Esophagus muscularis mucosa (tissue), 4 donors: ENCODE results near the gene MEGF6.

Experiments used
- EP300 ChIP-seq: sonication (generic); formaldehyde crosslinking; IDR thresholded peaks from one replicate; pipeline ENCODE4 v1.6.1; 2017; ENCODE audit warnings: antibody characterized with exemption
- POLR2A ChIP-seq: fragments of 450-650 bp; IDR thresholded peaks from one replicate; pipeline ENCODE4 v1.6.1; 2017; ENCODE audit warnings: antibody characterized with exemption, moderate library complexity, mild to moderate bottlenecking, low read depth
- POLR2AphosphoS5 ChIP-seq, 2 donors: sonication (generic); formaldehyde crosslinking; IDR thresholded peaks; one replicate each; pipeline ENCODE4 v1.6.1; 2017; ENCODE audit warnings: antibody characterized with exemption in 2 of 2
- TF ChIP-seq, protein P1 (sequence below), 3 experiments: fragments of 200-600 bp in 2 of 3; fragments of 450-650 bp in 1 of 3; sonication (generic) in 2 of 3; IDR thresholded peaks; one replicate each; pipeline ENCODE4 v1.5.1; 2017 to 2019; ENCODE audit warnings: antibody characterized with exemption in 3 of 3, mild to moderate bottlenecking in 2 of 3, moderate library complexity in 1 of 3

DNA sequence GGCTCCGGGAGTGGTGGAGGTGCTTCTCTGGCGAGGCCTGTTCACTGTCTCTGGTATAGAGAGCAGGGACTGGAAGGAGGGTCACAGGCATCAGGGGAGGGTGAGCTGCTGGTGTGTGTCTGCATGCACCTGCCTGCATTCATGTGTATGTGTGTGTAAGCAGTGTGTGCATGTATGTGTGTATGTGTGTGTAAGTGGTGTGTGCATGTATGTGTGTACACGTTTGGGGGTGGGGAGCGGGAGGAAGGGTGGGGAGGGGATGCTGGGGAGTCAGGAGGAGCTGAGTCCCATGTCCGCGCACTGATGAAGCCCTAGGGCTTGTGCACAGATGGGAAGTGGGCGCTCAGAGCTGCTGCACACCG lies 107.8 kb downstream of the MEGF6 start:
- TF ChIP-seq, protein P1, sequence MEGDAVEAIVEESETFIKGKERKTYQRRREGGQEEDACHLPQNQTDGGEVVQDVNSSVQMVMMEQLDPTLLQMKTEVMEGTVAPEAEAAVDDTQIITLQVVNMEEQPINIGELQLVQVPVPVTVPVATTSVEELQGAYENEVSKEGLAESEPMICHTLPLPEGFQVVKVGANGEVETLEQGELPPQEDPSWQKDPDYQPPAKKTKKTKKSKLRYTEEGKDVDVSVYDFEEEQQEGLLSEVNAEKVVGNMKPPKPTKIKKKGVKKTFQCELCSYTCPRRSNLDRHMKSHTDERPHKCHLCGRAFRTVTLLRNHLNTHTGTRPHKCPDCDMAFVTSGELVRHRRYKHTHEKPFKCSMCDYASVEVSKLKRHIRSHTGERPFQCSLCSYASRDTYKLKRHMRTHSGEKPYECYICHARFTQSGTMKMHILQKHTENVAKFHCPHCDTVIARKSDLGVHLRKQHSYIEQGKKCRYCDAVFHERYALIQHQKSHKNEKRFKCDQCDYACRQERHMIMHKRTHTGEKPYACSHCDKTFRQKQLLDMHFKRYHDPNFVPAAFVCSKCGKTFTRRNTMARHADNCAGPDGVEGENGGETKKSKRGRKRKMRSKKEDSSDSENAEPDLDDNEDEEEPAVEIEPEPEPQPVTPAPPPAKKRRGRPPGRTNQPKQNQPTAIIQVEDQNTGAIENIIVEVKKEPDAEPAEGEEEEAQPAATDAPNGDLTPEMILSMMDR (IDR thresholded peaks at IDR 0.05) = no peak
- TF ChIP-seq EP300 = no peak
- TF ChIP-seq POLR2A = no peak
- no peak for TF ChIP-seq POLR2AphosphoS5 (IDR thresholded peaks at IDR 0.05)
